SK-N-SH (cell line): ENCODE measurements around the gene KMT5B. TPM values are rescaled to one million over a fixed set of nuclear protein-coding genes. Genes with fewer than 3 reads are reported as not detected.
A peak's percentile ranks its signal among the peaks of the same experiment; 100 is the strongest.

ENCODE experiments used
- CTCF ChIA-PET: fragments of 300-600, 350-600 bp; formaldehyde crosslinking; extraction: SDS; loops from one replicate; lab custom pipeline; 2021; lab: Yijun Ruan, JAX
- POLR2A ChIA-PET: fragments of 350-600 bp; sonication (Branson Sonifier 250); formaldehyde crosslinking; extraction: SDS; loops from one replicate; lab custom pipeline; 2020; ENCODE audit warnings: antibody characterized with exemption, inconsistent platforms; lab: Yijun Ruan, JAX
- DNase-seq: peaks from one replicate; pipeline ENCODE4 v3.0.0; 2012
- H2AFZ ChIP-seq: fragments of 200-600 bp; sonication (generic); 2 replicates; pipeline ENCODE4 v1.8.1; 2016; ENCODE audit warnings: antibody characterized with exemption, mild to moderate bottlenecking, low read depth
- H3F3A ChIP-seq: fragments of 200-600 bp; sonication (generic); replicated peaks from 2 replicates; pipeline ENCODE3; 2016; ENCODE audit warnings: antibody characterized with exemption, mild to moderate bottlenecking; ENCODE audit not compliant: insufficient read depth
- H3K27ac ChIP-seq, 2 experiments: fragments of 200-500 bp in 1 of 2; fragments of 200-600 bp in 1 of 2; sonication (Bioruptor generic) in 1 of 2; sonication (generic), shearing (Covaris generic) in 1 of 2; 2 replicates each; pipeline versions ENCODE4 v1.5.1 to v1.6.1; 2014 to 2016; ENCODE audit warnings: low read depth in 2 of 2, inconsistent platforms in 1 of 2, low read length in 1 of 2, mild to moderate bottlenecking in 1 of 2, mixed read lengths in 1 of 2
- H3K27me3 ChIP-seq: fragments of 200-600 bp; sonication (generic), shearing (Covaris generic); 2 replicates; pipeline ENCODE4 v1.6.1; 2016; ENCODE audit warnings: mixed run types; ENCODE audit not compliant: insufficient read depth
- H3K36me3 ChIP-seq, 2 experiments: fragments of 200-500 bp in 1 of 2; fragments of 200-600 bp in 1 of 2; sonication (Bioruptor generic) in 1 of 2; sonication (generic) in 1 of 2; replicated peaks in 1 of 2; 2 replicates each; pipeline versions ENCODE3 to v1.5.1; 2014 to 2016; ENCODE audit warnings: low read length in 1 of 2, mild to moderate bottlenecking in 1 of 2; ENCODE audit not compliant: insufficient read depth in 2 of 2, control insufficient read depth in 1 of 2
- H3K4me1 ChIP-seq, 2 experiments: fragments of 200-500 bp in 1 of 2; fragments of 200-600 bp in 1 of 2; sonication (Bioruptor generic) in 1 of 2; sonication (generic), shearing (Covaris generic) in 1 of 2; 2 replicates each; pipeline versions ENCODE4 v1.5.1 to v1.6.1; 2014 to 2016; ENCODE audit warnings: low read depth in 1 of 2, low read length in 1 of 2, mixed run types in 1 of 2; ENCODE audit not compliant: insufficient read depth in 2 of 2, control insufficient read depth in 1 of 2
- H3K4me2 ChIP-seq: fragments of 200-600 bp; sonication (generic), shearing (Covaris generic); 2 replicates; pipeline ENCODE4 v1.6.1; 2017; ENCODE audit warnings: mixed run types
- H3K4me3 ChIP-seq, 2 experiments: fragments of 200-500 bp in 1 of 2; fragments of 200-600 bp in 1 of 2; sonication (Bioruptor generic) in 1 of 2; sonication (generic), shearing (Covaris generic) in 1 of 2; 2 replicates each; pipeline versions ENCODE4 v1.5.1 to v1.8.1; 2014 to 2016; ENCODE audit warnings: low read depth in 2 of 2, inconsistent platforms in 1 of 2, low read length in 1 of 2, mild to moderate bottlenecking in 1 of 2, mixed read lengths in 1 of 2, moderate library complexity in 1 of 2
- H3K79me2 ChIP-seq: fragments of 200-600 bp; sonication (generic); 2 replicates; pipeline ENCODE4 v1.8.1; 2017; ENCODE audit warnings: mild to moderate bottlenecking; ENCODE audit not compliant: insufficient read depth
- H3K9ac ChIP-seq: fragments of 200-600 bp; sonication (generic); 2 replicates; pipeline ENCODE4 v1.6.1; 2017; ENCODE audit warnings: mixed run types
- H3K9me2 ChIP-seq: fragments of 200-600 bp; sonication (generic); 2 replicates; pipeline ENCODE4 v1.6.1; 2017; ENCODE audit warnings: mixed run types
- H3K9me3 ChIP-seq: fragments of 200-600 bp; sonication (generic); 2 replicates; pipeline ENCODE4 v1.6.1; 2017; ENCODE audit warnings: mixed run types, mild to moderate bottlenecking, moderate library complexity
- H4K20me1 ChIP-seq: fragments of 200-600 bp; sonication (generic); 2 replicates; pipeline ENCODE4 v1.6.1; 2017; ENCODE audit warnings: mild to moderate bottlenecking, mixed run types; ENCODE audit not compliant: insufficient read depth
- EZH2phosphoT487 ChIP-seq: fragments of 200-600 bp; sonication (generic); IDR thresholded peaks from 2 replicates; pipeline ENCODE4 v1.6.1; 2017; ENCODE audit warnings: low read depth, mixed run types, mild to moderate bottlenecking, antibody characterized with exemption, moderate library complexity, borderline replicate concordance
- FOSL2 ChIP-seq: IDR thresholded peaks from 2 replicates; pipeline ENCODE4 v1.4.0; 2012; ENCODE audit warnings: low read depth, mild to moderate bottlenecking, moderate library complexity, borderline replicate concordance
- FOXJ3 ChIP-seq: sonication (generic); formaldehyde crosslinking; IDR thresholded peaks from 2 replicates; pipeline ENCODE4 v1.5.1; 2020; ENCODE audit warnings: mild to moderate bottlenecking, missing genetic modification reagents
- FOXM1 ChIP-seq: IDR thresholded peaks from 2 replicates; pipeline ENCODE4 v1.4.0; 2012; ENCODE audit warnings: low read depth, mild to moderate bottlenecking
- GABPA ChIP-seq: IDR thresholded peaks from 2 replicates; pipeline ENCODE4 v1.4.0; 2012; ENCODE audit warnings: low read depth, mild to moderate bottlenecking
- GATA2 ChIP-seq: sonication (generic); formaldehyde crosslinking; IDR thresholded peaks from 2 replicates; pipeline ENCODE4 v1.5.0; 2020; ENCODE audit warnings: mild to moderate bottlenecking, missing genetic modification reagents
- NFIC ChIP-seq: IDR thresholded peaks from 2 replicates; pipeline ENCODE4 v1.4.0; 2012; ENCODE audit warnings: borderline replicate concordance
- NRF1 ChIP-seq: IDR thresholded peaks from 2 replicates; pipeline ENCODE4 v1.6.1; 2012; ENCODE audit warnings: low read depth, mild to moderate bottlenecking, low read length
- POLR2AphosphoS5 ChIP-seq: IDR thresholded peaks from 2 replicates; pipeline ENCODE4 v1.6.1; 2012; ENCODE audit warnings: low read depth, low read length
- RAD21 ChIP-seq: IDR thresholded peaks from 2 replicates; pipeline ENCODE4 v1.6.1; 2012; ENCODE audit warnings: mild to moderate bottlenecking, low read length
- RXRA ChIP-seq: IDR thresholded peaks from 2 replicates; pipeline ENCODE4 v1.4.0; 2012; ENCODE audit warnings: low read depth, mild to moderate bottlenecking, borderline replicate concordance
- TEAD4 ChIP-seq: IDR thresholded peaks from 2 replicates; pipeline ENCODE4 v1.4.0; 2012; ENCODE audit warnings: mild to moderate bottlenecking, borderline replicate concordance; ENCODE audit not compliant: insufficient read depth
- YY1 ChIP-seq: IDR thresholded peaks from 2 replicates; pipeline ENCODE4 v1.4.0; 2012; ENCODE audit warnings: low read depth, mild to moderate bottlenecking
- WGBS: methylation state at CpG from one replicate; pipeline ENCODE4 v1.1.6; 2017; ENCODE audit warnings: low lambda C conversion rate; 5-methylcytosine and 5-hydroxymethylcytosine counted together
- polyA plus RNA-seq, 3 experiments: library from polyadenylated mRNA; depleted of rRNA; stranded (reverse); fragments of >200 nt; gene quantifications; 2 replicates each; pipeline ENCODE4 v1.2.3, GENCODE V29; 2012
- TF ChIP-seq, protein P1 (sequence below): IDR thresholded peaks from 2 replicates; pipeline ENCODE4 v1.4.0; 2012; ENCODE audit warnings: low read depth

KMT5B gene
- polyA plus RNA-seq, 1 of the 3 experiments (the other 2 are of a cell fraction) = 10.4 TPM

DNA sequence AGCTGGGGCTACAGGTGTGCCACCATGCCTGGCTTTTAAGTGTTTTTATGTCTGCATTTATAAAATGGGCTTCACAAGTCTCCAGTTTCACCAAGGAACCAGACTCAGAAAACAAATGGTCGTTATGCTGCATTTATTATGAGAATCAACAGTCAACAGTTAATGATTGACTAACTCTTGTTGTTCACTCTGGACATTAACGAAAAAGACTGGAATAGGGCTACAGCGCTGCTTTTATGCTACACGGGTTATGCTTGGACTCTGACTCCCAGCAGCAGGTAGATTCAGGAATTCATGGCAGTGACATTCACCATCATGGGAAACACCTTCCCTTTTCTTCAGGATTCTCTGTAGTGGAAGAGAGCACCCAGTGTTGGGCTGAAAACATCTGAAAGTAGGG lies 47.5 kb downstream of the KMT5B start:
- 80% methylated on average over 4 of the region's 4 CpGs for WGBS
- POLR2A ChIA-PET = no interaction called here

DNA sequence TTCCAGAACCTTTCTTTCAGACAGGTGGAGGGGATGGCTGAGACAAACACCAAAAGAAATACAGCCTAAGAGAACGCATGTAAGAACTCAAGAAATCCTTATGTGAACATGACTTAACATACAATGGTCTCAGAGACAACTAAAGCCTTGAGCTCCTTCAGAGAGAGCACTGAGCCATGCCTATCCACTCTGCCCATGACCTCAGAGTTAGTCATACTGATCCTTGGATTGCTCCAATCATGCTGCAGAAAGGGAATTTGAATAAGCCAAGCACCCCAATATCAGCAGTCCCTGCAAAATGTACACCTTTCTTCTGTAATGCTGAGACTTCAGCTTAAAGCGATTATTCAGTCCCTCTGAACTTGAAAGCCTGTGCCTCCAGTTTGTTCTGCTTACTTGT lies 48.7 kb downstream of the KMT5B start:
- H3K9me2 ChIP-seq = no peaks in the 10 kb centered on the region
- no peak overlapping the region for H2AFZ ChIP-seq
- H3K4me3 ChIP-seq = no peak overlapping the region
- no peaks in the 10 kb centered on the region for H3K4me1 ChIP-seq
- peaks cover 32 to 48% of the 10 kb centered on the region in 2 experiments for H3K36me3 ChIP-seq
- CTCF ChIA-PET = interaction anchor here (0.7 to 1.5 kb wide), 3 partner anchors 18 to 44 kb away, joined by 3 to 4 read pairs (median 3); no protein-coding TSS in a partner anchor
- no peak for DNase-seq
- POLR2A ChIA-PET = no interaction called here
- H3K9me3 ChIP-seq = no peaks in the 10 kb centered on the region
- H3K4me2 ChIP-seq = no peak overlapping the region
- no peaks in the 10 kb centered on the region for H3K79me2 ChIP-seq
- no peak overlapping the region for H3K27ac ChIP-seq
- no peaks in the 10 kb centered on the region for H3K27me3 ChIP-seq
- no peaks in the 10 kb centered on the region for H4K20me1 ChIP-seq
- H3K9ac ChIP-seq = no peak overlapping the region
- WGBS = 91% methylated on average over 2 of the region's 2 CpGs
- TF ChIP-seq FOSL2 = peak; percentile 52; the same call in 1 of the 2 replicates
- no peak for TF ChIP-seq POLR2AphosphoS5
- H3F3A ChIP-seq = no peaks in the 10 kb centered on the region

More for the DNA sequence above, 47.5 kb downstream of the KMT5B start:
- Histone ChIP-seq H2AFZ (no peak overlapping the region), H3K27me3 (no peaks in the 10 kb centered on the region), H3F3A (no peaks in the 10 kb centered on the region), H3K79me2 (no peaks in the 10 kb centered on the region), H3K9me3 (no peaks in the 10 kb centered on the region), H3K4me2 (no peak overlapping the region), H3K27ac (no peak overlapping the region), H3K9ac (no peak overlapping the region), H3K36me3 (peaks cover 44 to 60% of the 10 kb centered on the region in 2 experiments), H3K9me2 (no peaks in the 10 kb centered on the region), H3K4me1 (no peaks in the 10 kb centered on the region), H3K4me3 (no peak overlapping the region), H4K20me1 (no peaks in the 10 kb centered on the region)
- no peak for DNase-seq
- no peak for TF ChIP-seq POLR2AphosphoS5
- TF ChIP-seq EZH2phosphoT487 = no peak
- TF ChIP-seq NFIC = no peak
- no peak for TF ChIP-seq FOSL2
- TF ChIP-seq RXRA = no peak
- no peak for TF ChIP-seq NRF1
- TF ChIP-seq, protein P1, sequence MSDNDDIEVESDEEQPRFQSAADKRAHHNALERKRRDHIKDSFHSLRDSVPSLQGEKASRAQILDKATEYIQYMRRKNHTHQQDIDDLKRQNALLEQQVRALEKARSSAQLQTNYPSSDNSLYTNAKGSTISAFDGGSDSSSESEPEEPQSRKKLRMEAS = no peak
- TF ChIP-seq GABPA = no peak
- TF ChIP-seq FOXJ3 (CRISPR knock-in tag) = no peak
- no peak for TF ChIP-seq TEAD4
- no peak for TF ChIP-seq YY1
- TF ChIP-seq GATA2 (CRISPR knock-in tag) = no peak
- no peak for TF ChIP-seq RAD21
- TF ChIP-seq FOXM1 = no peak
- CTCF ChIA-PET = no interaction called here
